Nephron progenitor cell (in vitro differentiated cells): ENCODE results near the gene ESYT1.

Source experiments
- DNase-seq: peaks from one replicate; pipeline ENCODE4 v3.0.0; 2021
- H3K27ac Mint-ChIP-seq: 2 replicates; pipeline ENCODE4 v1.8.0; 2021; ENCODE audit warnings: mild to moderate bottlenecking, moderate library complexity, mixed read lengths
- H3K27me3 Mint-ChIP-seq: 2 replicates; pipeline ENCODE4 v1.8.0; 2021; ENCODE audit warnings: mild to moderate bottlenecking, low read depth, mixed read lengths; ENCODE audit not compliant: poor library complexity
- H3K36me3 Mint-ChIP-seq: 2 replicates; pipeline ENCODE4 v1.8.0; 2021; ENCODE audit warnings: low read depth, mixed read lengths
- H3K4me1 Mint-ChIP-seq: 2 replicates; pipeline ENCODE4 v1.8.0; 2021; ENCODE audit warnings: mixed read lengths
- H3K4me3 Mint-ChIP-seq: 2 replicates; pipeline ENCODE4 v1.8.0; 2021; ENCODE audit warnings: mild to moderate bottlenecking, moderate library complexity, mixed read lengths
- H3K9me3 Mint-ChIP-seq: 2 replicates; pipeline ENCODE4 v1.8.0; 2021; ENCODE audit warnings: mild to moderate bottlenecking, moderate library complexity, mixed read lengths
- TF ChIP-seq, protein P1 (sequence below): fragments of 200-600 bp; sonication (generic); IDR thresholded peaks from 2 replicates; pipeline ENCODE4 v1.5.0; 2021; ENCODE audit warnings: antibody characterized with exemption

The ESYT1 gene

DNA sequence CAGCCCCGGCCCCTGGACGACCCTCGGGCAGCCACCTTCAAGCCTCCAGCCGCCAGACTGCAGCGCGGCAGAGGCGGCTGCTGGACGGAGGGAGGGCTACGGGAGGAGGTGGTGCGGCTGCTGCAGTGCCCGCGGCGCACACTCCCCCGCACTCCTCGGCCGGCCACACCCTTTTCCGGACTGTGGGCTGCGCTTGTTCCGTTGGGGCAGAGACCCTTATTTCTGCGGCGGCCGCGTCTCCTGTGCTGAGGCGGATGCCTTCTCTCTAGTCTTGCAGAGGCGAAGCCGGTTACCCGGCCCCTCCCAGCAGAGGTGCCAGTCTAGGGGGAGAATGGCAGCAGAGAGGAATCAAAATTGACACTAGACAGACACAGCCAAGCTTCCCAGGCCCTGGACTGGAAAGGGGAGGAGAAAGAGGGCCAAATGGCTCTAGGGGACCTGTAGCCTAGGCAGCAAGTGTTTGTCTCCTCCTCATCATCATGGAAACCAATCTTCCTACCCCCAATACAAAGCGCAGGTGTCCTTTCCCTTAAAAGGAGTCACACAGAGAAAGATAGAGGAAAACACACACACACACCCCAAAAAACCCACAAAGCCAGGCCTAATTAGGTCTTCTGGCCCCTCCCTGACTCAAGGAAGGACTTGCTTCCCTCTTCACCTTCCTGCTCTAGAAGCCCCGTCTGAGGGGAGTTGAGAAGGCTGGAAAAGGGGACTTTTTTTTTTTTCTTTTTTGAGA lies 1.3 kb downstream of the ESYT1 start:
- Mint-ChIP-seq H3K27ac (peak overlapping the region; percentile 98), H3K36me3 (peaks cover 40% of the 10 kb centered on the region), H3K4me1 (peaks cover 44% of the 10 kb centered on the region), H3K27me3 (peaks cover 3% of the 10 kb centered on the region), H3K4me3 (peak overlapping the region; percentile 92), H3K9me3 (no peaks in the 10 kb centered on the region)
- peak; percentile 79 for DNase-seq
- TF ChIP-seq, protein P1, sequence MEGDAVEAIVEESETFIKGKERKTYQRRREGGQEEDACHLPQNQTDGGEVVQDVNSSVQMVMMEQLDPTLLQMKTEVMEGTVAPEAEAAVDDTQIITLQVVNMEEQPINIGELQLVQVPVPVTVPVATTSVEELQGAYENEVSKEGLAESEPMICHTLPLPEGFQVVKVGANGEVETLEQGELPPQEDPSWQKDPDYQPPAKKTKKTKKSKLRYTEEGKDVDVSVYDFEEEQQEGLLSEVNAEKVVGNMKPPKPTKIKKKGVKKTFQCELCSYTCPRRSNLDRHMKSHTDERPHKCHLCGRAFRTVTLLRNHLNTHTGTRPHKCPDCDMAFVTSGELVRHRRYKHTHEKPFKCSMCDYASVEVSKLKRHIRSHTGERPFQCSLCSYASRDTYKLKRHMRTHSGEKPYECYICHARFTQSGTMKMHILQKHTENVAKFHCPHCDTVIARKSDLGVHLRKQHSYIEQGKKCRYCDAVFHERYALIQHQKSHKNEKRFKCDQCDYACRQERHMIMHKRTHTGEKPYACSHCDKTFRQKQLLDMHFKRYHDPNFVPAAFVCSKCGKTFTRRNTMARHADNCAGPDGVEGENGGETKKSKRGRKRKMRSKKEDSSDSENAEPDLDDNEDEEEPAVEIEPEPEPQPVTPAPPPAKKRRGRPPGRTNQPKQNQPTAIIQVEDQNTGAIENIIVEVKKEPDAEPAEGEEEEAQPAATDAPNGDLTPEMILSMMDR, result no peak

DNA sequence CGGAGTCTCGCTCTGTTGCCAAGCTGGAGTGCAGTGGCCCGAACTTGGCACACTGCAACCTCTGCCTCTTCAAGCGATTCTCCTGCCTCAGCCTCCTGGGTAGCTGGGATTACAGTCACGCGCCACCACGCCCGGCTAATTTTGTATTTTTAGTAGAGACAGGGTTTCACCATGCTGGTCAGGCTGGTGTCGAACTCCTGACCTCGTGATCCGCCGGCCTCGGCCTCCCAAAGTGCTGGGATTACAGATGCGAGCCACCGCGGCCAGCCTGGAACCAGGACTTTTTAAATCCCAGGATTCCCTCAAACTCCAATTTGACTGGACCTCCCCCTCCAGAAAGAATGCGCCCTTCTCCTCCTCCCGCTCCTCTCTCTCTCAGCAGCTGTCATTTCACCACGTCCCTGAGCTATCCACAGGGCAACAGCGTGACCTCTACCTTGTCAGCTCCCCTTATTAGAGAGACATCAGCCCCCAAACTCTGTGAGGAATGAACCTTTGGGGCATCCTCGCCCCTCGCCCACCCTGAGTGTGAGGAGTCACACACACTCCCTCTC lies 2.0 kb downstream of the ESYT1 start:
- H3K27ac Mint-ChIP-seq, result no peak overlapping the region
- peaks cover 44% of the 10 kb centered on the region for H3K4me1 Mint-ChIP-seq
- peaks cover 42% of the 10 kb centered on the region for H3K36me3 Mint-ChIP-seq
- H3K27me3 Mint-ChIP-seq, result peaks cover 3% of the 10 kb centered on the region
- DNase-seq, result no peak
- peak overlapping the region; percentile 92 for H3K4me3 Mint-ChIP-seq
- TF ChIP-seq, protein P1, result no peak
- H3K9me3 Mint-ChIP-seq, result no peaks in the 10 kb centered on the region

DNA sequence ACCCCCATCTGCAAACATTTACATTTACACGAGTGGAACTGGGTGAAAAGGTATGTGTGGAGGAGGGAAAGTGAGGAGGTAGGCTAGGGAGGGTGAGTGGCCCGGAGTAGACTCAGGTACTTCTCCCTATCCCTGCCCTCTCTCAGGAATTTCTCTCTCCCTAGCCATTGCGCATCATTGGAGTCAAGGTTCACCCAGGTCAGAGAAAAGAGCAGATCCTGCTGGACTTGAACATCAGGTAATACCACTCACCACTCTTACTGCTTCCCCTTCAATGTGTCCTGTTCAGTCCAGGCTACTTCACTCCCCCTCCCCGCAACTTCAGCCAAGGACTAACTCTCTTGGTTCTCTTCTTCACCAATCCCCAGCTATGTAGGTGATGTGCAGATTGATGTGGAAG lies 2.8 kb downstream of the ESYT1 start:
- no peak for DNase-seq
- H3K36me3 Mint-ChIP-seq, result peaks cover 45% of the 10 kb centered on the region
- TF ChIP-seq, protein P1, result no peak
- peaks cover 43% of the 10 kb centered on the region for H3K4me1 Mint-ChIP-seq
- H3K9me3 Mint-ChIP-seq, result no peaks in the 10 kb centered on the region
- H3K27ac Mint-ChIP-seq, result no peak overlapping the region
- H3K27me3 Mint-ChIP-seq, result peaks cover 3% of the 10 kb centered on the region
- H3K4me3 Mint-ChIP-seq, result peak overlapping the region; percentile 37

DNA sequence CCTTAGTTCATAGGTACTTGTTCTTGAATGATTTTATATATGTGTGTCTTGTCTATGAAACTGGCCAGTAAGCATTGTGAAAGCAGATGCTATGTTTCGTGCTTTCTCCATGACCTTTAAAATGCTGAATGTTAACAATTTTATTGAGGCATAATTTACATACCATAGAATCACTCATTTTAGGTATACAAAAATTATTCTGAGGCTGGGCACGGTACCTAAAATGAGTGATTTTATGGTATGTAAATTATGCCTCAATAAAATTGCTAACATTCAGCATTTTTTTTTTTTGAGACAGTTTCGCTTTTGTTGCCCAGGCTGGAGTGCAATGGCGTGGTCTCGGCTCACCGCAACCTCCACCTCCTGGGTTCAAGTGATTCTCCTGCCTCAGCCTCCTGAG lies 6.8 kb downstream of the ESYT1 start:
- TF ChIP-seq, protein P1, result no peak
- DNase-seq, result no peak
- peaks cover 85% of the 10 kb centered on the region for H3K36me3 Mint-ChIP-seq
- no peak overlapping the region for H3K4me3 Mint-ChIP-seq
- H3K27ac Mint-ChIP-seq, result no peak overlapping the region
- H3K27me3 Mint-ChIP-seq, result no peaks in the 10 kb centered on the region
- H3K4me1 Mint-ChIP-seq, result peaks cover 11% of the 10 kb centered on the region
- H3K9me3 Mint-ChIP-seq, result no peaks in the 10 kb centered on the region

DNA sequence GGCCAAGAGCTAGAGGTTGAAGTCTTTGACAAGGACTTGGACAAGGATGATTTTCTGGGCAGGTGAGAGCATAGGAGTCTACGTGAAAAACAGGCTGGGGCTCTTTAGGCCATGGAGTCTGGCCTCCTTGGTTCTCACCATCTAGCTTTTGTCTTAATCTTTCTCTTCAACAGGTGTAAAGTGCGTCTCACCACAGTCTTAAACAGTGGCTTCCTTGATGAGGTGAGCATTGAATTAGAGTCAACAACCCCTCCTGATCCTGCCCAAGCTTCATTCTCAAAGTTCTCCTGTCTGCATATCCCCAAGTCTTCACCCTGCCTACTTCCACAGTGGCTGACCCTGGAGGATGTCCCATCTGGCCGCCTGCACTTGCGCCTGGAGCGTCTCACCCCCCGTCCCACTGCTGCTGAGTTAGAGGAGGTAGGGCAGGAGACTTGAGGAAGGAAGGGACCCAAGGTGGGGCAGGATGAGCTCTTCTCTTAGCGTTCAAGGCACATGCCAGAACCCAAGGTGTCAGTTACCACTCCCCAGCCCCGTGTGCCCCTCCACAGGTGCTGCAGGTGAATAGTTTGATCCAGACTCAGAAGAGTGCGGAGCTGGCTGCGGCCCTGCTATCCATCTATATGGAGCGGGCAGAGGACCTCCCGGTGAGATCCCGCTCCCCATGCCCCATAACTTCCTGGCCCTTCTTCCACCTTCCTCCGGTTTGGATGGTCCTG lies 9.9 kb downstream of the ESYT1 start:
- Mint-ChIP-seq H3K4me1 (no peaks in the 10 kb centered on the region), H3K27ac (no peak overlapping the region), H3K4me3 (no peak overlapping the region), H3K36me3 (peaks cover 79% of the 10 kb centered on the region), H3K9me3 (no peaks in the 10 kb centered on the region), H3K27me3 (no peaks in the 10 kb centered on the region)
- TF ChIP-seq, protein P1, result no peak
- DNase-seq, result no peak
